Ishikawa (cell line): ENCODE data around the gene IL20RB.

Source experiments
- CEBPB ChIP-seq: IDR thresholded peaks from 2 replicates; pipeline ENCODE4 v1.6.1; 2012
- CREB1 ChIP-seq: IDR thresholded peaks from 2 replicates; pipeline ENCODE4 v1.6.1; 2012; ENCODE audit warnings: low read depth
- EGR1 ChIP-seq: IDR thresholded peaks from 2 replicates; pipeline ENCODE4 v1.6.1; 2012
- FOXM1 ChIP-seq: IDR thresholded peaks from 2 replicates; pipeline ENCODE4 v1.6.1; 2012; ENCODE audit warnings: low read depth, borderline replicate concordance
- USF1 ChIP-seq: IDR thresholded peaks from 2 replicates; pipeline ENCODE4 v1.6.1; 2012
- TF ChIP-seq, protein P1 (sequence below): IDR thresholded peaks from 2 replicates; pipeline ENCODE4 v1.6.1; 2012

DNA sequence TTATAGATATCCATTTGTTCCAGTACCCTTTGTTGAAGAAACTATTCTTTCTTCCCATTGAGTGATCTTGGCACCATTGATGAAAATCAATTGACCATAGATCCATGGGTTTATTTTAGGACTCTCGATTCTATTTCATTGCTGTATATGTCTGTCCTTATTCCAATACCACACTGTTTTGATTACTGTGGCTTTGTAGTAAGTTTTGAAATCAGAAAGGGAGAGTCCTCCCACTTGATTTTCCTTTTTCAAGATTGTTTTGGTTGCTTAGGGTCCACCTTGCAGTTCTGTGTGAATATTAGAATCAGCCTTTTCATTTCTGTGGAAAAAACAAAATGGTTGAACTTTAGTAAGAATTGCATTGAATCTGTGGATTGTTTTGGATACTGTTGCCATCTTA lies 20.6 kb upstream of the IL20RB start:
- TF ChIP-seq USF1: no peak
- no peak for TF ChIP-seq CREB1
- no peak for TF ChIP-seq CEBPB
- TF ChIP-seq FOXM1: no peak
- no peak for TF ChIP-seq EGR1
- TF ChIP-seq, protein P1, sequence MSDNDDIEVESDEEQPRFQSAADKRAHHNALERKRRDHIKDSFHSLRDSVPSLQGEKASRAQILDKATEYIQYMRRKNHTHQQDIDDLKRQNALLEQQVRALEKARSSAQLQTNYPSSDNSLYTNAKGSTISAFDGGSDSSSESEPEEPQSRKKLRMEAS: no peak
